Measurements from ENCODE around the gene NPAS2.

Gene NPAS2

DNA sequence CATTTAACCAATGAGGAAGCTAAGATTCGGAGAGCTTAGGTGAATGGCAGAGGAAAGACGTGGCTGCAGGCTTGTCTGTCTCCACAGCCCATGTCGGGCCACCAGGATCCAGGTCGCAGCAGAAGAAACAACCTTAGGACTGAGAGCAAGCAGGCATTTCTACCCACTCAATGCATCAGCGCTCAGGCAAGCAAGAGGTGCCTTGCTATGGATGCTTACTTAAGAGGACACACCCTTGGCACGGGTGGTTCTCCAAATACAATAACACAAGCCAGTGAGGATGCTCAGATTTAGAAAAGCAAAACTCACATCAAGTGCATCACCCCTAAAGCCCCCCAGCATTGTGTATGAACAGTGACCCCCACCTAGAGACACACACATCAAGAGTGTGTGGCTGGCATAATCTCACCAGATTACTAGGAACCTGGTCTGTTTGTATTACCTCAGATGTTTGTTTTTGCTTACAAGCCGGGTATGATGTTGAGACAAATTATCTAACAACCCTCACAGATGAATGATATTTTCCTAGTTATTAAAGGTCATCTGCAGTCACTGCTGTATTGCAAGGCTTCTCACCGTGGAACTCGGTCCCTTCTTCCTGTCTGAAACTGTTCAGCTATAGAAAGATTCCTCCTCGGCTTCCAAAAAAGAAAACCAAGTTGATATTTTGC lies 34.2 kb upstream of the NPAS2 start:
- Histone ChIP-seq H3K9ac (ENCODE audit: low read length) (no peak overlapping the region), H2AFZ (ENCODE audit: low read length) (no peak overlapping the region), H3K27ac (ENCODE audit: low read length) (no peak overlapping the region), H3F3A (ENCODE audit: insufficient read depth, low read length) (no peaks in the 10 kb centered on the region), H3K27me3 (replicated peaks; ENCODE audit: insufficient read depth, low read length) (no peaks in the 10 kb centered on the region), H3K36me3 (replicated peaks; ENCODE audit: insufficient read depth, low read length) (no peaks in the 10 kb centered on the region), H3K4me1 (ENCODE audit: low read length) (no peaks in the 10 kb centered on the region), H4K20me1 (ENCODE audit: insufficient read depth, low read length) (no peaks in the 10 kb centered on the region), H3K4me2 (ENCODE audit: low read depth, low read length) (no peak overlapping the region), H3K9me3 (replicated peaks; ENCODE audit: insufficient read depth, low read length) (no peaks in the 10 kb centered on the region), H3K4me3 (ENCODE audit: low read length) (no peak overlapping the region), H3K9me2 (replicated peaks; ENCODE audit: insufficient read depth, low read length) (no peaks in the 10 kb centered on the region), H3K79me2 (ENCODE audit: low read length) (no peaks in the 10 kb centered on the region)
- DNase-seq: no peak
- no peak for TF ChIP-seq EZH2 (optimal IDR thresholded peaks at IDR 0.05; ENCODE audit: low read depth, low read length)
- TF ChIP-seq, protein P1, sequence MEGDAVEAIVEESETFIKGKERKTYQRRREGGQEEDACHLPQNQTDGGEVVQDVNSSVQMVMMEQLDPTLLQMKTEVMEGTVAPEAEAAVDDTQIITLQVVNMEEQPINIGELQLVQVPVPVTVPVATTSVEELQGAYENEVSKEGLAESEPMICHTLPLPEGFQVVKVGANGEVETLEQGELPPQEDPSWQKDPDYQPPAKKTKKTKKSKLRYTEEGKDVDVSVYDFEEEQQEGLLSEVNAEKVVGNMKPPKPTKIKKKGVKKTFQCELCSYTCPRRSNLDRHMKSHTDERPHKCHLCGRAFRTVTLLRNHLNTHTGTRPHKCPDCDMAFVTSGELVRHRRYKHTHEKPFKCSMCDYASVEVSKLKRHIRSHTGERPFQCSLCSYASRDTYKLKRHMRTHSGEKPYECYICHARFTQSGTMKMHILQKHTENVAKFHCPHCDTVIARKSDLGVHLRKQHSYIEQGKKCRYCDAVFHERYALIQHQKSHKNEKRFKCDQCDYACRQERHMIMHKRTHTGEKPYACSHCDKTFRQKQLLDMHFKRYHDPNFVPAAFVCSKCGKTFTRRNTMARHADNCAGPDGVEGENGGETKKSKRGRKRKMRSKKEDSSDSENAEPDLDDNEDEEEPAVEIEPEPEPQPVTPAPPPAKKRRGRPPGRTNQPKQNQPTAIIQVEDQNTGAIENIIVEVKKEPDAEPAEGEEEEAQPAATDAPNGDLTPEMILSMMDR (IDR thresholded peaks at IDR 0.05; ENCODE audit: low read length): no peak
- TF ChIP-seq EZH2phosphoT487 (IDR thresholded peaks at IDR 0.05; ENCODE audit: low read length): no peak

GRCh38 chr2:100786297-100786658 lies 33.7 kb upstream of the NPAS2 start:
- Histone ChIP-seq H3K4me2 (ENCODE audit: low read depth, low read length) (no peak overlapping the region), H3K4me1 (ENCODE audit: low read length) (no peaks in the 10 kb centered on the region), H3K9me3 (replicated peaks; ENCODE audit: insufficient read depth, low read length) (no peaks in the 10 kb centered on the region), H3K9ac (ENCODE audit: low read length) (no peak overlapping the region), H3K27ac (ENCODE audit: low read length) (no peak overlapping the region), H3K36me3 (replicated peaks; ENCODE audit: insufficient read depth, low read length) (no peaks in the 10 kb centered on the region), H3K27me3 (replicated peaks; ENCODE audit: insufficient read depth, low read length) (no peaks in the 10 kb centered on the region), H3K9me2 (replicated peaks; ENCODE audit: insufficient read depth, low read length) (no peaks in the 10 kb centered on the region), H3K79me2 (ENCODE audit: low read length) (no peaks in the 10 kb centered on the region), H4K20me1 (ENCODE audit: insufficient read depth, low read length) (no peaks in the 10 kb centered on the region), H2AFZ (ENCODE audit: low read length) (no peak overlapping the region), H3K4me3 (ENCODE audit: low read length) (no peak overlapping the region), H3F3A (ENCODE audit: insufficient read depth, low read length) (no peaks in the 10 kb centered on the region)
- no peak for DNase-seq
- TF ChIP-seq, protein P1 (IDR thresholded peaks at IDR 0.05; ENCODE audit: low read length): no peak
- TF ChIP-seq EZH2phosphoT487 (IDR thresholded peaks at IDR 0.05; ENCODE audit: low read length): no peak
- no peak for TF ChIP-seq EZH2 (optimal IDR thresholded peaks at IDR 0.05; ENCODE audit: low read depth, low read length)

DNA sequence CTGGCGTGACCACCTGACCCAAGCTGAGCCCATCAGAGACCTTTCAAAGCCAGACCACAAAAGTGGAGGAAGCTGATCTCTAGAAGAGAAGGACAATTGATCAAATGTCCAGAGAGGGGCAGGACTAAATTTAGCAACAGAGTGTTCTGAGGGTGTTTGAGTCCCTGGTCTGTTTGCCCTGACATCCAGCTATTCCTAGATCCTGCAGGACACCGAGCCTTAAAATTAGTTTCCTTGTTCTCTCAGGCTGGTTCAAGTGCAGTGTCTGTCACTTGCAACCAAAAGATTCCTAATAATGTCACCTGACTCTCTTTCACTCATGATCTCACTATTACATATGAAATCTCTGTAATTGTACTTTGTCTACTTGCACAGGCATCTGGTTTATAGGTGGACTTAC lies 33.0 kb upstream of the NPAS2 start:
- Histone ChIP-seq H3K79me2 (ENCODE audit: low read length) (no peaks in the 10 kb centered on the region), H2AFZ (ENCODE audit: low read length) (no peak overlapping the region), H3F3A (ENCODE audit: insufficient read depth, low read length) (no peaks in the 10 kb centered on the region), H3K4me1 (ENCODE audit: low read length) (no peaks in the 10 kb centered on the region), H4K20me1 (ENCODE audit: insufficient read depth, low read length) (no peaks in the 10 kb centered on the region), H3K36me3 (replicated peaks; ENCODE audit: insufficient read depth, low read length) (no peaks in the 10 kb centered on the region), H3K4me3 (ENCODE audit: low read length) (no peak overlapping the region), H3K9ac (ENCODE audit: low read length) (no peak overlapping the region), H3K27ac (ENCODE audit: low read length) (no peak overlapping the region), H3K9me2 (replicated peaks; ENCODE audit: insufficient read depth, low read length) (no peaks in the 10 kb centered on the region), H3K9me3 (replicated peaks; ENCODE audit: insufficient read depth, low read length) (no peaks in the 10 kb centered on the region), H3K4me2 (ENCODE audit: low read depth, low read length) (no peak overlapping the region), H3K27me3 (replicated peaks; ENCODE audit: insufficient read depth, low read length) (no peaks in the 10 kb centered on the region)
- TF ChIP-seq, protein P1 (IDR thresholded peaks at IDR 0.05; ENCODE audit: low read length): no peak
- TF ChIP-seq EZH2phosphoT487 (IDR thresholded peaks at IDR 0.05; ENCODE audit: low read length) (no peak), EZH2 (optimal IDR thresholded peaks at IDR 0.05; ENCODE audit: low read depth, low read length) (no peak)
- DNase-seq: no peak

Data from MM.1S (cell line).